Thymus (tissue), 11 donors: ENCODE measurements around the gene HDAC7. TPM values are rescaled to one million over a fixed set of nuclear protein-coding genes. Genes with fewer than 3 reads are reported as not detected.
"Not testable (repeated sequence)": the region's sequence is repeated elsewhere in the genome, so short reads cannot be mapped to it uniquely, and the experiment has no call there.

Experiments used
- DNase-seq, 9 donors: peaks; one replicate each; pipeline ENCODE4 v3.0.0-alpha.2; 2013; ENCODE audit warnings: low spot score in 9 of 9, low read depth in 6 of 9, missing footprints in 1 of 9
- H3K27ac ChIP-seq, 2 donors: one replicate each; pipeline ENCODE4 v1.5.1; 2013; ENCODE audit warnings: control low read depth in 1 of 2, low read depth in 1 of 2, low read length in 1 of 2, mild to moderate bottlenecking in 1 of 2, moderate library complexity in 1 of 2
- H3K27me3 ChIP-seq, 2 donors: one replicate each; pipeline ENCODE4 v1.5.1; 2013; ENCODE audit warnings: low read length in 1 of 2; ENCODE audit not compliant: control insufficient read depth in 2 of 2, insufficient read depth in 1 of 2
- H3K36me3 ChIP-seq, 2 donors: one replicate each; pipeline ENCODE4 v1.5.1; 2013; ENCODE audit warnings: low read length in 1 of 2, mild to moderate bottlenecking in 1 of 2, moderate library complexity in 1 of 2; ENCODE audit not compliant: control insufficient read depth in 2 of 2, insufficient read depth in 2 of 2
- H3K4me1 ChIP-seq, 2 donors: one replicate each; pipeline ENCODE4 v1.5.1; 2013; ENCODE audit warnings: low read length in 2 of 2; ENCODE audit not compliant: control insufficient read depth in 2 of 2, insufficient read depth in 2 of 2
- H3K4me3 ChIP-seq, 2 donors: one replicate each; pipeline ENCODE4 v1.5.1; 2013; ENCODE audit warnings: low read length in 2 of 2, control low read depth in 1 of 2, mild to moderate bottlenecking in 1 of 2
- H3K9me3 ChIP-seq, 2 donors: one replicate each; pipeline ENCODE4 v1.5.1; 2013; ENCODE audit warnings: low read length in 1 of 2, mild to moderate bottlenecking in 1 of 2; ENCODE audit not compliant: control insufficient read depth in 2 of 2, insufficient read depth in 1 of 2
- WGBS: extraction: QIAGEN DNeasy Blood & Tissue Kit; methylation state at CpG from one replicate; pipeline ENCODE4 v1.1.7; 2013; 5-methylcytosine and 5-hydroxymethylcytosine counted together
- polyA plus RNA-seq: library from polyadenylated mRNA; stranded (reverse); fragments of 200-250 nt; gene quantifications from one replicate; pipeline ENCODE4 v1.2.3, GENCODE V29; 2013
- total RNA-seq: library from RNA; stranded (reverse); fragments of 120-200 nt; gene quantifications from one replicate; pipeline ENCODE4 v1.2.4, GENCODE V29; 2013
- donor health status: healthy.

Gene HDAC7
- total and polyA plus RNA-seq, 2 donors = 67.7 to 130 TPM

GRCh38 chr12:47819138-47819895 lies 386 bp downstream of the HDAC7 start:
- Histone ChIP-seq H3K27ac (peak overlapping the region; percentile 92 to 93), H3K27me3 (no peaks in the 10 kb centered on the region), H3K4me1 (peaks cover 55 to 82% of the 10 kb centered on the region in 2 donors), H3K36me3 (peaks cover 14 to 30% of the 10 kb centered on the region in 2 donors), H3K9me3 (no peaks in the 10 kb centered on the region), H3K4me3 (peak overlapping the region; percentile 74 to 97)
- no peak for DNase-seq
- under 1% methylated on average over 77 of the region's 77 CpGs for WGBS

GRCh38 chr12:47818467-47819137 lies 1.1 kb downstream of the HDAC7 start:
- Histone ChIP-seq H3K36me3 (peaks cover 18 to 37% of the 10 kb centered on the region in 2 donors), H3K27me3 (no peaks in the 10 kb centered on the region), H3K4me1 (peaks cover 57 to 82% of the 10 kb centered on the region in 2 donors), H3K4me3 (peak overlapping the region; percentile 67 to 97), H3K9me3 (no peaks in the 10 kb centered on the region), H3K27ac (peak overlapping the region; percentile 92 to 93)
- DNase-seq = peak in 3 of 9 donors; percentile 68 to 84 (median 72)
- WGBS = 3% methylated on average over 23 of the region's 23 CpGs

- H3K4me3 ChIP-seq = peak overlapping the region; percentile 67 to 97
- no peaks in the 10 kb centered on the region for H3K9me3 ChIP-seq
- peak overlapping the region; percentile 92 to 93 for H3K27ac ChIP-seq
- WGBS = 34% methylated on average over 3 of the region's 3 CpGs
- H3K4me1 ChIP-seq = peaks cover 53 to 81% of the 10 kb centered on the region in 2 donors
- H3K27me3 ChIP-seq = no peaks in the 10 kb centered on the region
- H3K36me3 ChIP-seq = peaks cover 18 to 41% of the 10 kb centered on the region in 2 donors
- DNase-seq = no peak
Measured at GRCh38 chr12:47818007-47818376, 1.7 kb downstream of the HDAC7 start.

- H3K4me3 ChIP-seq = peak overlapping the region; percentile 67 to 97
- DNase-seq = peak in 1 of 9 donors; percentile 65
- H3K9me3 ChIP-seq = no peaks in the 10 kb centered on the region
- WGBS = 16% methylated on average over 7 of the region's 7 CpGs
- no peaks in the 10 kb centered on the region for H3K27me3 ChIP-seq
- H3K36me3 ChIP-seq = peaks cover 18 to 45% of the 10 kb centered on the region in 2 donors
- H3K4me1 ChIP-seq = peaks cover 51 to 80% of the 10 kb centered on the region in 2 donors
- peak overlapping the region; percentile 92 to 93 for H3K27ac ChIP-seq
Measured at GRCh38 chr12:47817272-47818006, 2.3 kb downstream of the HDAC7 start.

GRCh38 chr12:47816403-47817271 lies 3.1 kb downstream of the HDAC7 start:
- peak overlapping the region; percentile 67 to 97 for H3K4me3 ChIP-seq
- no peak for DNase-seq
- H3K36me3 ChIP-seq = peaks cover 20 to 53% of the 10 kb centered on the region in 2 donors
- peaks cover 50 to 80% of the 10 kb centered on the region in 2 donors for H3K4me1 ChIP-seq
- WGBS = 42% methylated on average over 12 of the region's 12 CpGs
- H3K27ac ChIP-seq = peak overlapping the region; percentile 92 to 93
- no peaks in the 10 kb centered on the region for H3K9me3 ChIP-seq
- no peaks in the 10 kb centered on the region for H3K27me3 ChIP-seq

GRCh38 chr12:47815447-47815846 lies 4.3 kb downstream of the HDAC7 start:
- Histone ChIP-seq H3K27ac (peak overlapping the region in 1 of 2 donors; percentile 97), H3K4me3 (peak overlapping the region in 1 of 2 donors; percentile 72), H3K36me3 (peaks cover 24 to 65% of the 10 kb centered on the region in 2 donors), H3K4me1 (peaks cover 50 to 80% of the 10 kb centered on the region in 2 donors)
- 95% methylated on average over 5 of the region's 5 CpGs for WGBS
- not testable (repeated sequence) for H3K27me3 ChIP-seq, H3K9me3 ChIP-seq, DNase-seq

GRCh38 chr12:47814539-47815170 lies 5.0 kb downstream of the HDAC7 start:
- Histone ChIP-seq H3K4me1 (peaks cover 57 to 84% of the 10 kb centered on the region in 2 donors), H3K9me3 (no peaks in the 10 kb centered on the region), H3K27ac (peak overlapping the region; percentile 97 to 99), H3K27me3 (no peaks in the 10 kb centered on the region), H3K4me3 (peak overlapping the region; percentile 69 to 72), H3K36me3 (peaks cover 24 to 71% of the 10 kb centered on the region in 2 donors)
- WGBS = 86% methylated on average over 3 of the region's 3 CpGs
- no peak for DNase-seq
